HUES64 (cell line): ENCODE measurements around the gene PPP1R16B.
A peak's percentile ranks its signal among the peaks of the same experiment; 100 is the strongest.

Experiments
- H3K27ac ChIP-seq: 2 replicates; pipeline ENCODE4 v1.7.0; 2013; ENCODE audit warnings: low read depth, low read length, inconsistent platforms
- H3K27me3 ChIP-seq: 2 replicates; pipeline ENCODE4 v1.6.1; 2013; ENCODE audit warnings: mild to moderate bottlenecking, low read length; ENCODE audit not compliant: insufficient read depth
- H3K36me3 ChIP-seq: 2 replicates; pipeline ENCODE4 v1.6.1; 2013; ENCODE audit warnings: mild to moderate bottlenecking, low read length; ENCODE audit not compliant: insufficient read depth
- H3K4me1 ChIP-seq: 2 replicates; pipeline ENCODE4 v1.6.1; 2013; ENCODE audit warnings: mild to moderate bottlenecking, low read length, moderate library complexity; ENCODE audit not compliant: insufficient read depth
- H3K4me3 ChIP-seq: 2 replicates; pipeline ENCODE4 v1.5.1; 2013; ENCODE audit warnings: mild to moderate bottlenecking, low read length, moderate library complexity
- H3K9ac ChIP-seq: 2 replicates; pipeline ENCODE4 v1.6.1; 2013; ENCODE audit warnings: mild to moderate bottlenecking, low read depth, low read length
- H3K9me3 ChIP-seq: 2 replicates; pipeline ENCODE4 v1.6.1; 2013; ENCODE audit warnings: low read depth, low read length; ENCODE audit not compliant: insufficient read depth
- WGBS: fragments of 150-250, 120-280 bp; methylation state at CpG from one replicate; pipeline ENCODE4 v1.1.7; 2013; ENCODE audit warnings: missing lambda C conversion rate; 5-methylcytosine and 5-hydroxymethylcytosine counted together

PPP1R16B gene

DNA sequence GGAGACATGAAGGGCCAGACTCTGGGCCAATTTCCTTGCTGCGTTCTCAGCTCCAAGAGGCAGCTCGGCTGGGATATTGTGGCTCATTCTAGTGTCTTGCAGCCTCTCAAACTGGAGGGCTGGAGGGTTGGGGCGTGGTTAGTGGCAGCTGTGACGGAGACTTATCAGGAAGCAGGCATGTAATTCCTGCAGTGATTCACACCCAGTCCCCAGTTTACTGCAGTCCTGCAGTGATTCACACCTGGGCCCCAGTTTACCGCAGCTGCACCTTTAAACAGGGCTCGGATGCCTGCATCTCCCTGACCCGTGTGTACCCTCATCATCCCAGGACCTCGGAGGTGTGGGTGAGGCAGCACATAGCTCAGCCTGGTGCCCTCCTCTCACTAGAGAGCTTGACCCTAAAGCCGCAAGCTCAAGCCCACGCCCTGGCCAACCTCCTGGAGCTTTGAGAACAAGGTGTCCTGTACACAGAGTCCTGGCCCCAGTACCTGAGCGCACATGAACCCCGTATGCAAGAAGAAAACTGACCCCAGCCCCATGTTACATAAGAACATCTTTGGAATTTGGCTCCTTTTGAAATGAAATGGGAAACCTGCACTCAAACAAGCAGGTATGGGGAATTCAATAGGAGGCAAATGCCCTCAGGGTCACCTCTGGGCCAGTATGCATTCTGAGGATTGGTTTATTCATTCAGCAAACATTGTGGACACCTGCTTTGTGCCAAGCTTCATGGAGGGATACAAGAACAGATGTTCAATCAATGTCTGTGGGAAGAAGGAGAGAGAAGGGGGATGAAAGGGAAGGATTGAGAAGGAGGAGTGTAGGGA lies 65.4 kb downstream of the PPP1R16B start:
- Histone ChIP-seq H3K4me1 (peaks cover 20% of the 10 kb centered on the region; the same call in 1 of the 2 replicates), H3K4me3 (no peak overlapping the region), H3K27ac (no peak overlapping the region), H3K9ac (no peak overlapping the region), H3K27me3 (no peaks in the 10 kb centered on the region), H3K9me3 (no peaks in the 10 kb centered on the region), H3K36me3 (no peaks in the 10 kb centered on the region)
- 79% methylated on average over 12 of the region's 12 CpGs for WGBS

DNA sequence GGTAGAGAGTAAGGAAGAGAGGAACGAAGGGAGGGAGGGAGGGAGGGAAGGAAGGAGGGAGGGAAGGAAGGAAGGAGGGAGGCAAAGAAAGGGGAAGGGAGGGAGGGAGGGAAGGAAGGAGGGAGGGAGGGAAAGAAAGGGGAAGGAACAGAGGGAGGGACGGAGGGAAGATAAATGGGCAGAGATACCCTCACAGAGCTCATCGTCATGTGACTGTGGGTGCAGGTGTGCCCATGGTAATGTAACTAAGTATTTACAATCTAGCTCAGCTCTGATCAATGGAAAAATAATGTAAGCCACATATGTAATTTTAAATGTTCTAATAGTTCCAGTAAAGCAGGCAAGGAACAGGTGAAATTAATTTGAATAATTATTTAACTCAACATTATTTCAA lies 66.1 kb downstream of the PPP1R16B start:
- Histone ChIP-seq H3K9ac (no peak overlapping the region), H3K27ac (no peak overlapping the region), H3K27me3 (no peaks in the 10 kb centered on the region), H3K9me3 (no peaks in the 10 kb centered on the region), H3K4me3 (no peak overlapping the region), H3K36me3 (no peaks in the 10 kb centered on the region), H3K4me1 (peaks cover 20% of the 10 kb centered on the region; the same call in 1 of the 2 replicates)
- WGBS: 82% methylated on average over 3 of the region's 3 CpGs

DNA sequence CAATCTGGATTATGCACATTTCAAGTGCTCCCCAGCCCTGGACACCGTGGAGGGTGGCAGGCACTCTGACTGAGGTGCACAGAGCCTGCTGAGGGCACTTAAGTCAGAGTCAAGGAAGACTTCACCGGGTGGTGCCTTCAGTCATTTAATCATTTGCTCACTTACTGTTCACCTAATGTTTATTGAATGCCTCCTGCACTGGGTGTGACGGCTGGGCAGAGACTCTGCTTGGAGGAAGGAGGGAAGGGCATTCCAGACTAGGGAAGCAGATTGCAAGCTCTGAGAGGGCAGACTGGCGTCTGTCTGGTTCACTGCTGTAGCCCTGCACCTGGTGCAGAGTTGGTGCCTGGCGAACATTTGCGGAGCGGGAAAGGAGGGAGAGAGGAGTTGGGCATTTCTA lies 66.5 kb downstream of the PPP1R16B start:
- no peaks in the 10 kb centered on the region for H3K9me3 ChIP-seq
- no peak overlapping the region for H3K9ac ChIP-seq
- WGBS: 89% methylated on average over 7 of the region's 7 CpGs
- H3K4me1 ChIP-seq: peaks cover 20% of the 10 kb centered on the region; the same call in 1 of the 2 replicates
- H3K36me3 ChIP-seq: no peaks in the 10 kb centered on the region
- no peak overlapping the region for H3K4me3 ChIP-seq
- H3K27ac ChIP-seq: no peak overlapping the region
- no peaks in the 10 kb centered on the region for H3K27me3 ChIP-seq

DNA sequence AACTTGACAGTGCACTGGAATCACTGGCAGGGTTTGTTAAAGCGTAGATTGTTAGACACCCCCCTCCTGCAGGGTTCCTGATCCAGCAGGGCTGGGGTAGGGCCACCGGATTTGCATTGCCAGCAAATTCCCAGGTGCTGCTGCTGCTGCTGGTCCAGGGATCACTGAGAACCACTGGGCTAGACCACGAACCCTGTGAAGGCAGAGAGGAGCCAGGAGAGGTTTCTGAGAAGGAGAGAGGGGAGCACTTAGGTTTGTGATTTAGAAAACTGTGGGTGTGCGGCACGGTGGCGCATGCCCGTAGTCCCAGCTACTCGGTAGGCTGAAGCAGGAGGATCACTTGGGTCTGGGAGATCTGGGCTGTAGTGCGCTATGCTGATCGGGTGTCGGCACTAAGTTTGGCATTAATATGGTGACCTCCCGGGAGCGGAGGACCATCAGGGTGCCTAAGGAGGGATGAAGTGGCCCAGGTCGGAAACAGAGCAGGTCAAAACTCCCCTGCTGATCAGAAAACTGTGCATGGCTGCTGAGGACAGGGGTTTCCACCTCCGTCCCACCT lies 67.1 kb downstream of the PPP1R16B start:
- 90% methylated on average over 15 of the region's 15 CpGs for WGBS
- H3K4me1 ChIP-seq: peaks cover 20% of the 10 kb centered on the region; the same call in 1 of the 2 replicates
- H3K4me3 ChIP-seq: no peak overlapping the region
- H3K9ac ChIP-seq: no peak overlapping the region
- no peaks in the 10 kb centered on the region for H3K36me3 ChIP-seq
- no peak overlapping the region for H3K27ac ChIP-seq
- no peaks in the 10 kb centered on the region for H3K9me3 ChIP-seq
- no peaks in the 10 kb centered on the region for H3K27me3 ChIP-seq

DNA sequence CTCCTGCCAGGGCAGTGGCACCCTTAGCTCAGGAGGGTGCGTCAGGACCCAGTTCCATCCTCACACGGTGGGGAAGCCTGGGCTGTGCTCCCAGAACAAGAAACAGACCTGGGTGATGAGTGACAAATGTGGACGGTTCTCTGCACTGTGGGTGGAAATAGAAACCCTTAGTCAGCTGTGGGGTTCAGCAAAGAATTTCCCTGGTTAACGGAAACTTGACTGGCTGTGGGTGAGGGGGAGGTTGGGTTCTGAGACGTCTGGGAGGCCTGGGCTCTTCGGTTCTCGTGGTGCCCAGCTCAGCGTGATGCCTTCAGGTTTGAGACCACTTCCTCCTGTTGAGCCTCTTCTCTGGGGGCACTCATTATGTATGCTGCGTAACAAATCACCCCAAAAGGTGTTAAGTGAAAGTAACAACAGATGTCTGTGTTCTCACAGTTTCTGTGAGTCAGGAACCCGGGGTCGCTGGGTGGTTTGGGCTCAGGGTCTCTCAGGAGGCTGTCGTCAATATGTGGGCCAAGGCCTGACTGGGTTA lies 67.6 kb downstream of the PPP1R16B start:
- 95% methylated on average over 12 of the region's 12 CpGs for WGBS

DNA sequence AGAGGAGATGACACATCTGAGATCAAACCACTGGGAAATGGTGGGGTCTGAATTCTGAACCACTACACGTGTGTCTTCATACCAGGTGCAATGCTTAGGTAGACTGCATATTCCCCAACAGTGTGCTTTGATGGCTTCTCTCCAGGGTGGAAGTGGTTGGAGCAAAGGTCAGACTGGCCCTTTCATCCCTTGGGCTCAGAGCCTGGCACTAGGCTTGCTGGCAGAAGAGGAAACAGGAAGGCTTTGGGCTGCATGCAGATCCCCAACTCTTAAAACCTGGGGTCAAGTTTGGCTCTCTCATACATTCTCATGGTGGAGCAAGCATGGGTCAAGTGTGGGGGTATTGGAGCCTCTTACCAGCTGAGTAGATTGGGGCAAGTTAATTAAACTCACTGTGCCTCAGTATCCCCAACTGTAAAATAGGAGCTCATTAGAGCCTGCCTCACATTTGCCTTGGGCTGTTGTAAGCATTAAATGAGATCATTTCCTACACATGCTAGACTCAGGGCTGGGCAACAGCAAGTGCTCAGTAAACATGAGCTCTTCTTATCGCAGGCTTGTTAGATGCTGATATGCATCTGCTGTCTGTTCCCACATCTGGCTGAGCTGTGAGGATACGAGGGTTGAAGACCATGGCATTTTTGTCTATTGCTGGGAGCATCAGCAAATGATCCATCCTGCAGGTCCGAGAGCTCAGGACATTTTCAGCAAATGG lies 69.1 kb downstream of the PPP1R16B start:
- 96% methylated on average over 4 of the region's 4 CpGs for WGBS
- H3K9ac ChIP-seq: 0 out of 2 replicates have a peak overlapping the region, but pooled peaks have one; percentile 14
- no peaks in the 10 kb centered on the region for H3K9me3 ChIP-seq
- peaks cover 20% of the 10 kb centered on the region; the same call in 1 of the 2 replicates for H3K4me1 ChIP-seq
- H3K36me3 ChIP-seq: no peaks in the 10 kb centered on the region
- no peak overlapping the region for H3K27ac ChIP-seq
- H3K4me3 ChIP-seq: no peak overlapping the region
- H3K27me3 ChIP-seq: peaks cover 4% of the 10 kb centered on the region; the same call in 1 of the 2 replicates

More for the DNA sequence above, 67.6 kb downstream of the PPP1R16B start:
- Histone ChIP-seq H3K4me1 (peaks cover 20% of the 10 kb centered on the region; the same call in 1 of the 2 replicates), H3K9me3 (no peaks in the 10 kb centered on the region), H3K9ac (no peak overlapping the region), H3K4me3 (no peak overlapping the region), H3K36me3 (no peaks in the 10 kb centered on the region), H3K27me3 (no peaks in the 10 kb centered on the region), H3K27ac (no peak overlapping the region)

DNA sequence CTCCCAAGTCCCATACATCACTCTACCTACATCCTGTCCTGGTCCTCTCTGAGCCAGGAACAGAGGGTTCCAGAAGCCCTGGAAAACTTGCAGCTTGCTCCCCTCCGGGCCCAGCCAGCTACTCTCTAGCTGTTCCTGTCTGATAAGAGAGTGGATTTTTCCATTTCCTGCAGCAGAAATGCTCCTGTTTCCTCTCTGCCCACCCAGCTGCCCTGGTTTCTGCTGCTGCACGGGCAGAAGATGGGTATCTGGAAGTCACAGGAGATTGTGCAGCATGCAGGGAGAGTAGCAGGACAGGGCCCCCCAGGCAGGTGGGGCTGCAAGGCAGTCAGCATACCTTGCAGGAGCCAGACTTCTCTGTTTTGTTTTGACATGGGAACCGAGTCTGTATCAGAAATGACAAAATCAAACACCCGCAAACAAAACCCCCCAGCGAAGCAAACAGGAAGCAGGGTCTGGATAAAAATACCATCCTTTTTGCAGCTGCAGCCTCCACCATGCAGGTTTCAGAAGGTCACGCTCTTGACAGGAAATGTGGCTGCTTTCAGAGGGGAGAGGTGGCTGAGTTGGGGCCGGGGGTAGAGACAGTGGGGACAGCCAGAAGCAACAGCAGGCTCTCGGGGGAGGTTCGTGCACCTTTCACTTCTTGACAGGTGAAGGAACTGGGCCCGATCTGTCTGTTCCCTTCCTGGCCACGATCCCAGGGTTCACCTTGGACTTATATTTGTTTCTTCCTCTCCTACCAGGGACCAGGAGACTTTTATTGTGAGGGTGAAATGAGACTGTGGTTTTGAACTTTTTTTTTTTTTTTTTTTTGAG lies 69.9 kb downstream of the PPP1R16B start:
- Histone ChIP-seq H3K4me3 (no peak overlapping the region), H3K9ac (0 out of 2 replicates have a peak overlapping the region, but pooled peaks have one; percentile 14), H3K36me3 (no peaks in the 10 kb centered on the region), H3K9me3 (no peaks in the 10 kb centered on the region), H3K27ac (no peak overlapping the region), H3K4me1 (peaks cover 19% of the 10 kb centered on the region; the same call in 1 of the 2 replicates), H3K27me3 (peaks cover 4% of the 10 kb centered on the region; the same call in 1 of the 2 replicates)
- 78% methylated on average over 11 of the region's 11 CpGs for WGBS

DNA sequence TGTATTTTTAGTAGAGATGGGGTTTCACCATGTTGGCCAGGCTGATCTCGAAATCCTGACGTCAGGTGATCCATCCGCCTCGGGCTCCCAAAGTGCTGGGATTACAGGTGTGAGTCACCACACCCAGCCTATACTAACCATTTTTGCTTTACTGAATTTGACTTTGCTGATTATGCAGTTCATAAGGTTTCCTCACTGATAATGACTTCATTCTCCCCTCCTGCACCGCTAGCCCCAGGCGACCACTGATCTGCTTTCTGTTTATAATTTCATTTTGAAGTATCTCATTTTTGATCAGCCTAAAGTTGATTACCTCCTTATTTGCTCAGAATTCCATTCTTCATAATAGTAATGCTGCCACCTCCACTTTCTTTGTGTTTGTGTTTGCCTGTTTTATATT lies 72.0 kb downstream of the PPP1R16B start:
- 97% methylated on average over 6 of the region's 6 CpGs for WGBS
- no peak overlapping the region for H3K27ac ChIP-seq
- H3K27me3 ChIP-seq: peaks cover 4% of the 10 kb centered on the region; the same call in 1 of the 2 replicates
- H3K36me3 ChIP-seq: no peaks in the 10 kb centered on the region
- H3K4me3 ChIP-seq: no peak overlapping the region
- H3K4me1 ChIP-seq: 0 out of 2 replicates have a peak, but pooled peaks cover 5% of the 10 kb centered on the region
- no peak overlapping the region for H3K9ac ChIP-seq
- no peaks in the 10 kb centered on the region for H3K9me3 ChIP-seq

DNA sequence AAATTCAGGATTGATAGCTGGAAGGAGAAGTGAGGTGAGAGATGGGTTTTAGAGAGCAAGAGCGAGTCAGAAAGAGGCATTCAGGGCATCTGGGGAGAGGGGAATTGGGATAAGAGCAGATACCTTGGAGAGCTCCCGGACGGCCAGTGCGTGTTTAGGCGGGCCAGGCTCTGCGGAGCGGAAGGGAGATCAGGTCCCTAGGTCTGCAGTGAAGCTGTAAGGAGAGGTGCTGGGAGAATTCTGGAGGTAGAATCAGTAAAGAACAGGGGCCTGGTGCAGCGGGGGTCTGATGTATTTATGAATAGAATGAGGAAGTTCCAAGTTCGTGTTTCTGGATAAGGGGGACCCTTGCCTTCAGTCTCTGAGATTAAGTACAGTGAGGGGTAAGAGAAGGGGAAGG lies 73.4 kb downstream of the PPP1R16B start:
- Histone ChIP-seq H3K36me3 (no peaks in the 10 kb centered on the region), H3K4me1 (0 out of 2 replicates have a peak, but pooled peaks cover 5% of the 10 kb centered on the region), H3K9ac (no peak overlapping the region), H3K4me3 (no peak overlapping the region), H3K27me3 (peaks cover 4% of the 10 kb centered on the region; the same call in 1 of the 2 replicates), H3K9me3 (no peaks in the 10 kb centered on the region), H3K27ac (no peak overlapping the region)
- WGBS: 19% methylated on average over 9 of the region's 9 CpGs

DNA sequence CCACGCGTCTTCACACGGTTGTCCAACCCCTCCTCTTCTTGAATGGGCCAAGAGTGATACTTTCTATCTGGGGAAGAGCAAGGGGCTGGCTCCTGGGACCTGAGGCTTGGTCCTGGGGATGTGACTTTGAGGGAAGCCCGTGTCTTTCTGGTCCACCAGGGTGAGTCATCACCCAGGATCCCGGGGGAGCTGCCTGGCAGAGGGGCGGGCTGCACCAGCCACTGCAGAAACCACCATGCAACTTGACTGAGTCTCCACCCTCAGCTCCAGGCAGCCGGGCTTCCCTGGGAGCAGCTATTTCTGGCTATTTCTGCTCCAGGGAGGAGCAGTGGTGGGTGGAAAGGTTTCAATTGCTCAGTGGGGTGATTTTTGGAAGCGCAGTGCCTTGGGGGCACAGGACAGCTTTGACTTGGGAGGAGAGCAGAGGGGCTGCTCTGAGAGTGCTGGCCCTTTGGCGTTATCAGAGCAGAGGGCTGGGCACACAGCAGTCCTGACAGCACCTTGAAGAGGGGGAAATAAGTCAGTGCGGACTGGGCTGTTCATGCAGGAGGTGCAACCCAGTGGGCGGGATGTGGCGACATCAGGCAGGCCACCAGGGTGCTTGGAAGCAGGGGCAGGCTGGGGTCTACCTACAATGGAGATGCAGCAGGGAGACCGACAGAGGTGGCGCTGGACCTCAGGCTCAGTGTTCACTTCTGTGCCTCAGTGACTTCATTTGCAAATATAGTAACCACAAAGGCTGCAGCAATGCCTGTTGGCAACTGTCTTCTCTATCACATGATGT lies 75.6 kb downstream of the PPP1R16B start:
- Histone ChIP-seq H3K36me3 (no peaks in the 10 kb centered on the region), H3K9ac (no peak overlapping the region), H3K27me3 (peaks cover 4% of the 10 kb centered on the region; the same call in 1 of the 2 replicates), H3K9me3 (no peaks in the 10 kb centered on the region), H3K4me3 (no peak overlapping the region), H3K27ac (no peak overlapping the region), H3K4me1 (no peaks in the 10 kb centered on the region)
- 74% methylated on average over 14 of the region's 14 CpGs for WGBS
